ENCODE results near the gene TPRX1.
"Not testable (repeated sequence)": the region's sequence is repeated elsewhere in the genome, so short reads cannot be mapped to it uniquely, and the experiment has no call there.

TPRX1 gene, protein sequence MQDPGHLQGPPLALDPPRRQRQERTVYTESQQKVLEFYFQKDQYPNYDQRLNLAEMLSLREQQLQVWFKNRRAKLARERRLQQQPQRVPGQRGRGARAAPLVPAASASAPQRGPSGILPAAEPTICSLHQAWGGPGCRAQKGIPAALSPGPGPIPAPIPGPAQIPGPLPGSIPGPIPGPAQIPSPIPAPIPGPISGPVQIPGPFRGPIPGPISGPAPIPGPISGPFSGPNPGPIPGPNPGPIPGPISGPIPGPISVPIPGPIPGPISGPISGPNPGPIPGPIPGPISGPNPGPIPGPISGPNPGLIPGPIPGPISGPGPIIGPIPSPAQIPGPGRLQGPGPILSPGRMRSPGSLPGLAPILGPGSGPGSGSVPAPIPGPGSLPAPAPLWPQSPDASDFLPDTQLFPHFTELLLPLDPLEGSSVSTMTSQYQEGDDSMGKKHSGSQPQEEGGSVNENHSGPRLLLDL

DNA sequence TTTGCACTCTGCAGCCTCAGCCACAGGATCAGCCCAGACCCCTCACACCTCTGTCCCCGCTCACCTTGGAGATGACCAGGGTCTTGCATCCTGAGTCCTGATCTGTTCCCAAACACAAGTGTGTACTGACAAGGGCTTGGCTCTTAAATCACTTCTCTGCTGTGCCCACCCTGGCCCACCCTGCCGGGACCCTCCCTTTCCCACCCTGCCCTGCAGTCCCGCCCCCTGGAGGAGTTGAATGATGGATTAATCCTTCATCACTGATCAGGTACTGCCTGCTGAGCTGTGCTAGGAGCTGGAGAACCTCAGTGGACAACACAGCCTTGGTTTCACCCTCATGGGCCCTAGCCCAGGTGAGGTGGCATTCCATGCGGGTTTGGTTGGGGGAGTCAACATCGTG, at the start of gene TPRX1:
Gene TPRX1, minus strand, starts transcription at position 101 of the 400 bp plus-strand sequence. Its CDS starts 12 bp downstream, at position 89.
- not testable (repeated sequence) for FAIRE-seq

DNA sequence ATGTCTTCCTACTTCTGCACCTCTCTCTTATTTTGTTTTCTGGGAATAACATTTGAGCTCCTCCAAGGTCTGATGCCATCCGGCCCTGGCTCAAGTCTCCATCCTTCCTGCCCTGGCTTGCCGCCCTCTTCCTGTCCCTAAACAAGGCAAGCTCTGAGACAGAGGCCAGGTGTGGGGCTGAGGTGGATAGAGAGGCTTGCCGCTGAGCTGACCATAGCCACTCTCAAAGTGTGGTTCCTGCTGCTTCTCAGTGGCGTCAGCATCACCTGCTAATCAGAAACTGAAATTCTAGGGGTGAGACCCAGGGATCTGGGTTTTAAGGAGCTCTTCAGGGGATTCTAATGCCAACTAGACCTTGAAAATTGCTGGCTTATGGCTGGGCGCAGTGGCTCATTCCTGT, 48.7 kb upstream of the TPRX1 start:
- FAIRE-seq: no peak

DNA sequence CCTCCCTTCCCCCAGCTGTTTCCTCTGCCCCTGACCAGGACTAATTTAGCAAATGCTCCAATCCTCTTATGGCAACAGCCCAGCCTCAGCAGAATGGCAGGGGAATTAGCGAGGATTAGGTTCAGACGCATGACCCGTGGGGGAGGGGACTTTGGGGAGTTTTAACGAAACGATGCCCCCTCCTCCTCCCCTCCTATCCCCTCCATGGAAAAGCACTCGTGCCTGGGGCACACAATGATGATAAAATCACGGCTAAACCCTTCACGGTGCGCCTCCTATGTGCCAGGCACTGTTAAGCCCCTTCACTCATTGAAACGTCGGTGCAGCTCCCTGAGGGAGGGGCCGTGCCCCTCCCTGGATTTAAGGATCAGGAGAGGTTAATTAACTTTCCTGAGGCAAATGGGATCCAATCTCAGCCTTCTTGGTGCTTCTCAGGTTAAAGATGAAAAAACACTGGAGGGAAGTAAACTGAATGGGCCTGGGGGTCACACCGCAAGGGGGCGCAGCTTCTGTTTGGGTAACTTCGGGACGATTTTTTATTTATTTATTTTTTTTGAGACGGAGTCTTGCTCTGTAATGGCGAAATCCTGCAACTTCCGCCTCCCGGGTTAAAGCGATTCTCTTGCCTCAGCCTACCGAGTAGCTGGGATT, 44.6 kb upstream of the TPRX1 start:
- FAIRE-seq: no peak

DNA sequence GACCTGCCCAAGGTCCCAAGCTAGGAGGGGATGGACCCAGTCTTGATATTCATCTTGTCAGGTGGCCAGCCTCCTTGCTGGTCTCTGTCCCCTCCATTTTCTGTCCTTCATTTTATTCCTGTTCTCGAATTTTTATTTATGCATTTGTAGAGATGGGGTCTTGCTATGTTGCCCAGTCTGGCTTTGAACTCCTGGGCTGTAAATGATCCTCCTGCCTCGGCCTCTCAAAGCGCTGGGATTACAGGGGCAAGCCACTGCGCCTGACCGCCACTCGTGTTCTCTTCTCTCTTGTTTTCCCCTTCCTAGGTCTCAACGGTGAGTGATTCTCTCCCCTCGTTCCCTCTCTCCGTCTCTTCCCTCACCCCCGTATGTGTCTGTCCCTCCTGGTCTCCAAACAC, 44.1 kb upstream of the TPRX1 start:
- FAIRE-seq: no peak

DNA sequence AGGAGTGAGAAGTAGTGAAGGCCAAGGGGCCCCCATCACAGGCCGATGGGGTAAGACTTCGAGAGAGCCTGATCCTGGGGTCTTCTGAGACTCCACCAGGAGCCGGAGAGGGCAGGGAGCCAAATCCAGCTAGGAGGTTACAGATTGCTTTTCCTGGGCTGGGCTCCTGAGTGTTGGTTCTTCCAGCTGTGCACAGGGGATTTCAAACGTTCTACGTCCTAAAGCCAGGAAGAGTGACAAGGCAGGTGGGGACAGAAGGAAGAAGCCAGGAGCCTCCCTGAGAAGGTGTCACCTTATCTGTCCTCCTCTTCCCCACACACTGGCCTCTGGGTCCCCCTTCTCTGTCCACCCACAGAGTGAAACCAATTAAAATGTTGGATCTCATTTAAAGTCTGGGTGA, 38.6 kb upstream of the TPRX1 start:
- no peak for FAIRE-seq

DNA sequence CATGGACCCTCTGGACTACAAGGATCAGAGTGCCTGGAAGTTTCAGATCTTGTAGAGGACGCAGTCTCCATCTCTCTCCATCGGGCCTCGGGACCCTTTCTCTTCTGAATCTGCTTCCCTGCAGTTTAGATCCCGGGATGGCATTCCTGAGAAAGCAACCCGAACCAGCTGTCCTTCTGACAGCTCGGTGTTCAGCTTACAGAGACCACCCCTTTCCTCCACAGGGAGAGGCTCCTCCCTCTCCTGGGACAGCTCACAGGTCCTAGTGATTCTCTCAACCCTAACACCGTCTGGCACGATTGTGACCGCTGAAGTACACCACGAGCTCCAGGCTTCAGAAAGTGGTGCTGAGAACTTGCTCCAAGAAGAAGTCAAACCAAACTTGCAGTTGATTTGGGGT, 35.6 kb upstream of the TPRX1 start:
- FAIRE-seq: no peak

DNA sequence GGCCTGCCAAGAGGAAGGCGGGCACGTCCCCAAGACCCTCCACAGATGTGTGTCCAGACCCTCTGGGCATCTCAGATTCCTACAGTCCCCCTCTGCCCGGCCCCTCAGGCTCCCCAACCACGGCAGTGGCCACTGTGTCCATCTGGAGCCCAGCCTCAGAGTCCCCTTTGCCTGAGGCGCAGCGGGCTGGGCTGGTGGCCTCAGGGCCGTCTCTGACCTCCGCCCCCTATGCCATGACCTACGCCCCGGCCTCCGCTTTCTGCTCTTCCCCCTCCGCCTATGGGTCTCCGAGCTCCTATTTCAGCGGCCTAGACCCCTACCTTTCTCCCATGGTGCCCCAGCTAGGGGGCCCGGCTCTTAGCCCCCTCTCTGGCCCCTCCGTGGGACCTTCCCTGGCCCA, 35.1 kb upstream of the TPRX1 start:
- FAIRE-seq: no peak

DNA sequence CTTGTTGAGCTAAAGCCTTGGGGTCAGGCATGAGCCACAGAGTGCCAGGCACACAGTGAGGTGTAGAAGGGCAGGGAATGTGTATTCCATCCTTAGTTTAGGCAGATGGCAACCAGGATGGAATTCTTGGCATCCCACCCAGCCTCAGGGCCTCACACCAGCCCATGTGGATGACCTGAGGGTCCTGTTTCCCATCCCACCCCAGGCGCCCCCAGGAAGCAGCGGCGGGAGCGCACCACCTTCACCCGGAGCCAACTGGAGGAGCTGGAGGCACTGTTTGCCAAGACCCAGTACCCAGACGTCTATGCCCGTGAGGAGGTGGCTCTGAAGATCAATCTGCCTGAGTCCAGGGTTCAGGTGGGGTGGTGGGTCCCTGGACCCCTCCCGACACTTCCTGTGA, 31.7 kb upstream of the TPRX1 start:
- FAIRE-seq: no peak

DNA sequence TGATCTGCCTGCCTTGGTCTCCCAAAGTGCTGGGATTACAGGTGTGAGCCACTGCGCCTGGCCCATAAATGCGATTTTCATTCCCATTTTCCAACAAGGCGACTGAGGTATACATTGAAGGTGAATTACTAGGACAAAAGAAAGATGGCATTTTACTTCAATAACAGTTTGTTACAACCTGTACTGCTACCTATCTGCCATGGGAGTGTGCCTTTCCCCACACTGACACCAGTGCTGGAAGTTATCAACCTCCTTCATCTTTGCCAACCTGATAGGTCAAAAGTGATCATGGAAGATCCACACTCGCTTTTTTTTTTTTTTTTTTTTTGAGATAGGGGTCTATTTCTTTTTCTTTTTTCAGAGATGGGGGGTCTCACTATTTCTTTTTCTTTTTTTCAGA, 28.4 kb upstream of the TPRX1 start:
- FAIRE-seq: no peak

DNA sequence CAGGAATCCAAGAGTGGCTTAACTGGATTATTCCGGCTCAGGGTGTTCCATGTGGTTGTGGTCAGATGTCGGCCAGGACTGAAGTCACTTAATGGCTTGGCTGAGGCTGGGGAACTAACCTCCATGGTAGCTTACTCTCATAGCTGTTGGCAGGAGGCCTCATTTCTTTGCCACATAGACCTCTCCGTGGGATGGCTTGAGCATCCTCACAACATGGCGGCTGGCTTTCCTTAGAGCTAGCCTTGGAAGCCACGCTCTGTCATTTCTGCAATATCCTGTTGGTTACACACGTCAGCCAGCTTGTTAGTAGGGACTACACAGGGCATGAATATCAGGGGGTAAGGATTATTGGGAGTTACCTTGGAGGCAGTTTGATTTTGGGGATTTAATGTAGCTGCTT, 22.4 kb upstream of the TPRX1 start:
- no peak for FAIRE-seq

DNA sequence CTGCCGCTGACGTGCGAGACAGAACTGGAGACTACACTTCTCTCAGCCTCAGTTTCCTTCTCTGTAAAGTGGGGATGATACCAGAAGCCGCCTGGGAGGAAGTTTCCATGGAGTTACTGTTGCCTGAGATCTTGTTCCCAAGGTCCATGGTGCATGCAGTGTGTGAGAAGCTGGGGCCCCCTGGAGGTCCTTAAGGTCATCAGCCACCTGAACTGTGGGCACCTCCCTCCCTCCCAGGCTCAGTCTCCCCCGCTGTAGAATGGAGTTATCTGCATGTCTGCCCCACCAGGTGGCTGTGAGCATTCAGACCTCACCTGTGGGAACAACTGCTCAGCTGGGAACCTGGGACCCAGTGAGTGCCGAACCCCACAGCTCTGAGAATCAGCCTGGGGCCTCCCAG, 20.0 kb upstream of the TPRX1 start:
- FAIRE-seq: no peak

DNA sequence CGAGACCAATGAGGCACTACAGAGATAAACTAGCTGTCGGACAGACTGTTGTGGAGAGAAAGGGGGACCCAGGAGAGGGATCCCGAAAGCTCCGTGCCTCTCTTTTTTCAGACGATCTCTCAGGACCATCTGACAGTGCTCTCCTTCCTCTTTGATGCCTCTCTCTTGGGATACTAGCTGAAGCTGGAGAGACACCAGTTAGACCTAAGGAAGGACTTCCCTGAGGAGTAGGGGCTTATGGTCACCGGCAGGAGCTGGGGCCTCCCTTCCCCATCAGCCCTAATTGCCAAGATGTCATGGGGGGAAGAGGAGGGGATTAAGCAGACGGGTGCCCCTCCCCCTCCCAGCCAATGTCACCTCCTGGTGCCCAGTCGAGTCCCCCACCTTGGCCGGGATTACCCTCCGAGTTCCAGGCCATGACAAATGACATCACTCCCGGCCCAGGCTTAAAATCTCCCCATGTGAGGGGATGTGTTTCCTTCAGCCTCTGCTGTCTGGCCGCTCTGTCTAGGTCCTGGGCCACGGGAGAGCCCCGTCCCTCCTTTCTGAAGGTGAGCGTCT, 17.2 kb upstream of the TPRX1 start, which contains the start of gene CRX:
Gene CRX, plus strand, starts transcription at position 478 of the 561 bp plus-strand sequence. CDS start 12,507 bp downstream, outside the sequence.
- FAIRE-seq: no peak

DNA sequence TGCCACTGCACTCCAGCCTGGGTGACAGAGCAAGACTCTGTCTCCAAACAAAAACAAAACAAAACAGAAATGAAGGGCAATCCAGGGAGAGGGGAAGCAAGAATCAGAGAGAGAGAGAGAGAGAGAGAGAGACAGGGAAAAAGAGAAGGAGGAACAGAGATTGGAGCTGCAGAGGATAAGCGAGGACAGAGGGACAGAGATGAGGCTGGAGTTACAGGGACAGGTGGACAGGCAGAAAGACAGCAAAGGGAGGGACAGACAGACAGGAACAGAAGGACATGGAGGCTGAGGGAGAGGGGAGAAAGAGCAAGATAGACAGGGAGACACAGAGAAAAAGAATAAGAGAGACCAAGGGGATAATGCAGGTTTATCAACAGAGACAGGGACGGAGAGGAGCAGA, 16.1 kb upstream of the TPRX1 start:
- no peak for FAIRE-seq

DNA sequence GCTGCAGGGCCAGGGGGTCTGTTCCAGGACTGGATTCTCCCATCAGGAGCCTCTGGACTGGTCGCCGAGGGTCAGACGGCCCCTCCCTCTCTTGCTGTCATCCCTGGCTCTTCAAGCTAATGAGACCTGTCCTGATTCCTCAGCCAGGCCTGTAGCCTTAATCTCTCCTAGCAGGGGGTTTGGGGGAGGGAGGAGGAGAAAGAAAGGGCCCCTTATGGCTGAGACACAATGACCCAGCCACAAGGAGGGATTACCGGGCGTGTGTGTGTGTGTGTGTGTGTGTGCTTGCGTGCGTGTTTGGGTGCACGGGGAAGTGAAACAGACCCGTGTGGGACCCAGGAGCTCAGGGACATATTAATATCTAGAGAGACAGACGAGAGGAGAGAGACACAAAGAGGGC, 15.5 kb upstream of the TPRX1 start:
- no peak for FAIRE-seq

DNA sequence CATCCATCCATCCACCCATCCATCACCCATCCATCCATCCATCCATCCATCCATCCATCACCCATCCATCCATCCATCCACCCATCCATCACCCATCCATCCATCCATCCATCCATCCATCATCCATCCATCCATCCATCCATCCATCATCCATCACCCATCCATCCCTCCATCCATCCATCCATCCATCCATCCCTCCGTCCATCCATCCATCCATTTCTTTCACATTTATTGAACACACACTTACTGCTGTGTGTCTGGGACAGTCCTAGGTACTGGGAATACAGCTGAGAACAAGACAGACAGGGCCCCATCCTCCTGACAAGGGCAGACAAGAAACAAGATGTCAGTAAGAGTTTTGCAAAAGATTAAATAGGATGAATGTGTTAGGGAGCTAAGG, 13.9 kb upstream of the TPRX1 start:
- FAIRE-seq: not testable (repeated sequence)

DNA sequence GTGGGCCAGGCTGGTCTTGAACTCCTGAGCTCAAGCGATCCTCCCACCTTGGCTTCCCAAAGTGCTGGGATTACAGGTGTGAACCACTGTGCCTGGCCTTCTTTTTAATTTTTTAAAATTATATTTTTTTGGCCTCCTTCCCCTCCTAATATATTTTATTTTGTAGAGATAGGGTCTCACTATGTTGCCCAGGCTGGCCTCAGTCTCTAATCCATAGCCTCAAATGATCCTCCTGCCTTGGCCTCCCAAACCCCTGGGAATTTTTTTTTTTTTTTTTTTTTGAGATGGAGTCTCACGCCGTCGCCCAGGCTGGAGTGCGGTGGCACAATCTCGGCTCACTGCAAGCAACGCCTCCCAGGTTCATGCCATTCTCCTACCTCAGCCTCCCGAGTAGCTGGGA, 11.9 kb upstream of the TPRX1 start:
- FAIRE-seq: not testable (repeated sequence)

DNA sequence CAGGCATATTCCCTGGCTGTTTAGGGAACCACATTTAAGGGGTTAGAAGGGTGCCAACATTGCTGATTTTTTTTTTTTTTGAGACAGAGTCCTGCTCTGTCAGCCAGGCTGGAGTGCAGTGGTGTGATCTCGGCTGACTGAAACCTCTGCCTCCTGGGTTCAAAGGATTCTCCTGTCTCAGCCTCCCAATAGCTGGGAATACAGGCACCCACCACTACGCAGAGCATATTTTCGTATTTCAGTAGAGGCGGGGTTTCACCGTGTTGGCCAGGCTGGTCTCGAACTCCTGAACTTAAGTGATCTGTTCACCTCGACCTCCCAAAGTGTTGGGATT, 9.6 kb upstream of the TPRX1 start:
- no peak for FAIRE-seq

DNA sequence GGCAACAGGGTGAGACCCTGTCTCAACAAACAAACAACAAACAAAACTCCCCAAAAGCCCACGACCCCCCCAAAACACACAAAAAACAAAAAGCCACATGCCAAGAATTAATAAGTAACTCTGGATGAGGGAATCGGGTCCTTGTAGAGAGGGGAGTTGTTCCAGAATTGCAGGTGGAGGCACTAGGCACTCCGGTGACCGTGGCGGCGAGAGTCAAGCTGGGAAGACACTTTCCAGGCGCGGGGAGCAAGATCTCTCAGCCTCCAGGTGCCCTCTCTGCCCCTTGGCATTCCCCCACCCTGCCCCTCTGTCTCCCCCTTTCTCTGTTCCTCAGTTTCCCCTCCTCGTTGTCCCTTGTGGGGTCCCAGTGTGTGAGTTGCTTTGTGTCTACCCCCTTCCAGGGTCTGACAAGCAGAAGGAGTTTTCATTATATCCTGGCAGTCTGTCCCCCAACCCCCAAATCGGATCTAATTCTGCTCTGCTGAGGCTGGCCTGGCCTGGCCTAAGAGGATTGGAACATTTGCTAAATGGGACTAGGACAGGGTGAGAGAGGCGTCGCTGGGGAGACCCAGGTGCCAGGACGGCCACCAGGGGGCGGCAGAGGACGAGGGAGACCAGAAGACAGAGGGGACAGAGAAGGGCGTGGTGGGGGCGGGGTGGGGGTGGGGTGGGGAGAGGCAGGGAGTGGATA, 9.1 kb upstream of the TPRX1 start:
- FAIRE-seq: no peak

DNA sequence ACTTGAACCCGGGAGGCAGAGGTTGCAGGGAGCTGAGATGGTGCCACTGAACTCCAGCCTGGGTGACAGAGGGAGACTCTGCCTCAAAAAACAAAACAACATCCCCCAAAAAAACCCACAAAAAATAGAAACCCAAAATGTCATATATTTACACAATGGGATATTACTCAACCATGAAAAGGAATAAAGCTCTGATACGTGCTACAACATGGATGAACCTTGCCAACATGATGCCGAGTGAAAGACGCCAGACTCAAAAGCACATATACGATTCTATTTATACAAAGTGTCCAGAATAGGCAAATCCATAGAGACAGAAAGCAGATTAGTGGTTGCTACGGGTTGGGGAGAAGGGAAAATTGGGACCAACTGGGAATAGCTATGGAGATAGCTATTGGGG, 2.1 kb upstream of the TPRX1 start:
- no peak for FAIRE-seq

DNA sequence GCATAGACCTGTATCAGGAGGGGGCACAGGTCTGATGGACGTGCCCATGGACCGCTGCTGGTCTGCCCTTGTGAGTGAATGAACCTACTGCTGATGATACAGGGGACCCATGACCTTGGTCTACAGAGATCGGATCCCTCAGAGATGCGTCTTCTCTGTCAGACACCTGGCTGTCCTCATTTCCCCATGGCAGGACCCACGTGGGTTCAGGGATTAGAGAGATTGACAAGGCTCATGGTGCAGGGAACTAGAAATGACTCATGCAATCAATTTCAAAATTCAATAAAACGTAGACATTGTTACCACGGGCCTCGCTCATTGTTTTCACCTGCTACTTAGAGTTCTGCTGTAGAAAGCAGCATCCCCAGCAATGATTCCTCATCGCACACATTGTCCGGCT, 962 bp upstream of the TPRX1 start:
- FAIRE-seq: no peak

DNA sequence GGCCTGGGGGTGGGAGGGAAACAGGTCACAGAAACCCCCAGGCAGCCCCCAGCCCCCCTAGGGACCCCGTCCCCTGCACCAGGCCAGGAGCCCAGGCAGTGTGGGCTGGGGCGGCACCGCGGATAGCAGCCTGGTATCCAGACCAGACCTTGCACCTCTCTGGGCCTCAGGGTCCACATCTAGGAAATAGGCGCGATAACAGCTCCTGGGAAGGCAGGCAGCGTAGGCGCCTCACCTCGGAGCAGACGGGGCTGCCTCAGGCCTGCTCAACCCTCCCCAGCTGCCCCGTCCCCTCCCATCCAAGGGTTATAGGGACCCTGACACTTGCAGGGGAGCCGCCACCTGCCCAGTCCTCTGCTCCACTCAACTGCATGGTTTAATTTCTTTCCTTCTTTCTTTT, 680 bp downstream of the TPRX1 start:
- FAIRE-seq: not testable (repeated sequence)

DNA sequence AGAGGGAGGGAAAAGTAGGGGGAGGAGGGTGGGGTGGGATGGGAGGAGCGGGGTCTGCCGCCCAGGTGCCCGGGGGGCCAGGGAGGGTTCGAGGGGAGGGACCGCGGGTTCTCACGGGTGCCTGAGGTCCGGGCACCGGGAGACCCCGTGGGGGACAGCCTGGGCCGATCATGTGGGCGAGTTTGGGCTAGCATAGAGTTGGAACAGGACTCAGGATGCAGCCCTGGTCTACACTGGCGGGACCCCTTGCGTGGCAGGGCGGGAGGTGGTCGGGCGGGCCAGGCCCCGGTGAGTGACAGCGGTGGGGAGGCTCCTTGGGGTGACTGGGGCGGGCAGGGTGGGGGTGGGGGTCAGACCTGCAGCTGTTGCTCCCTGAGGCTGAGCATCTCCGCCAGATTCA, 1.2 kb downstream of the TPRX1 start:
- not testable (repeated sequence) for FAIRE-seq

DNA sequence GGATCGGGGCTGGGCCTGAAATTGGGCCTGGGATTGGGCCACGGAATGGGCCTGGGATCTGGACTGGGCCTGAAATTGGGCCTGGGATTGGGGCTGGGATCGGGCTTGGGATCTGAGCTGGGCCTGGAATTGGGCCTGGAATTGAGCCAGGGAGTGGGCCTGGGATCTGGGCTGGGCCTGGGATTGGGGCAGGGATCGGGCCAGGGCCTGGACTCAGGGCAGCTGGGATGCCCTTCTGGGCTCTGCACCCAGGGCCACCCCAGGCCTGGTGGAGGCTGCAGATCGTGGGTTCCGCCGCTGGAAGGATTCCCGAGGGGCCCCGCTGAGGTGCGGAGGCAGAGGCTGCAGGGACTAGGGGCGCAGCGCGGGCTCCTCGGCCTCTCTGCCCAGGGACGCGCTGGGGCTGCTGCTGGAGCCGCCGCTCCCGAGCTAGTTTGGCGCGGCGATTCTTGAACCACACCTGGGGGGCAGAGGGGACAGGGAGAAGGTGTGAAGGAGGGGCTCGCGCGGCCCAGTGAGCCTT, 1.8 kb downstream of the TPRX1 start:
- FAIRE-seq: no peak
